HepG2 (cell line): ENCODE data around the gene ELOVL5. TPM values are rescaled to one million over a fixed set of nuclear protein-coding genes. Genes with fewer than 3 reads are reported as not detected.

Source experiments
- EEA1 ChIP-seq: sonication (generic); formaldehyde crosslinking; IDR thresholded peaks from 2 replicates; pipeline ENCODE4 v1.5.1; 2020; ENCODE audit warnings: mild to moderate bottlenecking, missing genetic modification reagents, borderline replicate concordance
- GLI4 ChIP-seq: sonication (generic); formaldehyde crosslinking; IDR thresholded peaks from 2 replicates; pipeline ENCODE4 v1.5.1; 2020; ENCODE audit warnings: missing genetic modification reagents, mild to moderate bottlenecking, moderate library complexity, borderline replicate concordance
- GZF1 ChIP-seq: sonication (generic); formaldehyde crosslinking; IDR thresholded peaks from 2 replicates; pipeline ENCODE4 v1.5.1; 2020; ENCODE audit warnings: mild to moderate bottlenecking, missing genetic modification reagents
- NFAT5 ChIP-seq: sonication (generic); formaldehyde crosslinking; IDR thresholded peaks from 2 replicates; pipeline ENCODE4 v1.4.0; 2020; ENCODE audit warnings: missing genetic modification reagents
- NR3C1 ChIP-seq: sonication (generic); formaldehyde crosslinking; IDR thresholded peaks from 2 replicates; pipeline ENCODE4 v1.4.0; 2020; ENCODE audit warnings: missing genetic modification reagents
- PRDM4 ChIP-seq: sonication (generic); formaldehyde crosslinking; IDR thresholded peaks from 2 replicates; pipeline ENCODE4 v1.9.0; 2021; ENCODE audit warnings: missing genetic modification reagents, borderline replicate concordance
- RBAK ChIP-seq: sonication (generic); formaldehyde crosslinking; IDR thresholded peaks from 2 replicates; pipeline ENCODE4 v1.5.1; 2020; ENCODE audit warnings: mild to moderate bottlenecking, missing genetic modification reagents
- SMAD3 ChIP-seq: sonication (generic); formaldehyde crosslinking; IDR thresholded peaks from 2 replicates; pipeline ENCODE4 v1.4.0; 2020; ENCODE audit warnings: missing genetic modification reagents
- YEATS2 ChIP-seq: sonication (generic); formaldehyde crosslinking; IDR thresholded peaks from 2 replicates; pipeline ENCODE4 v1.4.0; 2020; ENCODE audit warnings: missing genetic modification reagents, borderline replicate concordance
- ZFP1 ChIP-seq: IDR thresholded peaks from 2 replicates; pipeline ENCODE4 v1.6.1; 2016
- ZFP41 ChIP-seq: sonication (generic); formaldehyde crosslinking; IDR thresholded peaks from 2 replicates; pipeline ENCODE4 v1.4.0; 2020; ENCODE audit warnings: mild to moderate bottlenecking, missing genetic modification reagents, borderline replicate concordance
- ZNF619 ChIP-seq: sonication (generic); formaldehyde crosslinking; IDR thresholded peaks from 2 replicates; pipeline ENCODE4 v1.4.0; 2020; ENCODE audit warnings: mild to moderate bottlenecking, missing genetic modification reagents
- ZNF775 ChIP-seq: sonication (generic); formaldehyde crosslinking; IDR thresholded peaks from 2 replicates; pipeline ENCODE4 v1.4.0; 2020; ENCODE audit warnings: missing genetic modification reagents, mild to moderate bottlenecking, moderate library complexity, borderline replicate concordance
- polyA plus RNA-seq, 8 experiments: library from polyadenylated mRNA; depleted of rRNA in 3 of 8; stranded (reverse) in 7 of 8; unstranded in 1 of 8; fragments of >200 nt; fragmentation: Illumina TruSeq in 4 of 8; extraction: Trizol in 4 of 8; gene quantifications; 2 replicates each; pipeline versions ENCODE4 v1.2.1 to v1.2.3, GENCODE V29; 2011 to 2016; ENCODE audit warnings: low read depth in 4 of 8, missing spikeins in 1 of 8, mixed read lengths in 1 of 8; ENCODE audit not compliant: insufficient read depth in 1 of 8
- total RNA-seq, 5 experiments: library from RNA; depleted of rRNA; stranded (reverse); fragments of >200 nt; fragmentation: Illumina TruSeq; extraction: Trizol; gene quantifications; 2 replicates each; pipeline ENCODE4 v1.2.3, GENCODE V29; 2016; ENCODE audit warnings: low read depth in 1 of 5
- TF ChIP-seq, protein P1 (sequence below), 2 experiments: IDR thresholded peaks; 2 replicates each; pipeline ENCODE4 v1.6.1; 2011 to 2012; ENCODE audit warnings: low read length in 2 of 2, borderline replicate concordance in 1 of 2, low read depth in 1 of 2, mild to moderate bottlenecking in 1 of 2, moderate library complexity in 1 of 2
- TF ChIP-seq, protein P2 (sequence below): sonication (generic); formaldehyde crosslinking; IDR thresholded peaks from 2 replicates; pipeline ENCODE4 v1.4.0; 2020; ENCODE audit warnings: mild to moderate bottlenecking, missing genetic modification reagents

Gene ELOVL5
- total and polyA plus RNA-seq, 2 of the 13 experiments (the other 11 are each of a cell fraction or from before 2014, with no cell fraction given), result 50.1 to 72.4 TPM

- TF ChIP-seq EEA1 (CRISPR knock-in tag) (peak; percentile 92), ZFP41 (CRISPR knock-in tag) (no peak), GLI4 (CRISPR knock-in tag) (peak; percentile 69; the same call in 1 of the 2 replicates), PRDM4 (CRISPR knock-in tag) (no peak), SMAD3 (CRISPR knock-in tag) (no peak), RBAK (CRISPR knock-in tag) (no peak), NR3C1 (CRISPR knock-in tag) (no peak), ZNF775 (CRISPR knock-in tag) (no peak), ZNF619 (CRISPR knock-in tag) (peak; percentile 78; the same call in 1 of the 2 replicates), YEATS2 (CRISPR knock-in tag) (peak; percentile 77), GZF1 (CRISPR knock-in tag) (peak; percentile 71; the same call in 1 of the 2 replicates), ZFP1 (CRISPR knock-in tag) (peak; percentile 74; the same call in 1 of the 2 replicates), NFAT5 (peak; percentile 64; the same call in 1 of the 2 replicates)
- TF ChIP-seq, protein P1, sequence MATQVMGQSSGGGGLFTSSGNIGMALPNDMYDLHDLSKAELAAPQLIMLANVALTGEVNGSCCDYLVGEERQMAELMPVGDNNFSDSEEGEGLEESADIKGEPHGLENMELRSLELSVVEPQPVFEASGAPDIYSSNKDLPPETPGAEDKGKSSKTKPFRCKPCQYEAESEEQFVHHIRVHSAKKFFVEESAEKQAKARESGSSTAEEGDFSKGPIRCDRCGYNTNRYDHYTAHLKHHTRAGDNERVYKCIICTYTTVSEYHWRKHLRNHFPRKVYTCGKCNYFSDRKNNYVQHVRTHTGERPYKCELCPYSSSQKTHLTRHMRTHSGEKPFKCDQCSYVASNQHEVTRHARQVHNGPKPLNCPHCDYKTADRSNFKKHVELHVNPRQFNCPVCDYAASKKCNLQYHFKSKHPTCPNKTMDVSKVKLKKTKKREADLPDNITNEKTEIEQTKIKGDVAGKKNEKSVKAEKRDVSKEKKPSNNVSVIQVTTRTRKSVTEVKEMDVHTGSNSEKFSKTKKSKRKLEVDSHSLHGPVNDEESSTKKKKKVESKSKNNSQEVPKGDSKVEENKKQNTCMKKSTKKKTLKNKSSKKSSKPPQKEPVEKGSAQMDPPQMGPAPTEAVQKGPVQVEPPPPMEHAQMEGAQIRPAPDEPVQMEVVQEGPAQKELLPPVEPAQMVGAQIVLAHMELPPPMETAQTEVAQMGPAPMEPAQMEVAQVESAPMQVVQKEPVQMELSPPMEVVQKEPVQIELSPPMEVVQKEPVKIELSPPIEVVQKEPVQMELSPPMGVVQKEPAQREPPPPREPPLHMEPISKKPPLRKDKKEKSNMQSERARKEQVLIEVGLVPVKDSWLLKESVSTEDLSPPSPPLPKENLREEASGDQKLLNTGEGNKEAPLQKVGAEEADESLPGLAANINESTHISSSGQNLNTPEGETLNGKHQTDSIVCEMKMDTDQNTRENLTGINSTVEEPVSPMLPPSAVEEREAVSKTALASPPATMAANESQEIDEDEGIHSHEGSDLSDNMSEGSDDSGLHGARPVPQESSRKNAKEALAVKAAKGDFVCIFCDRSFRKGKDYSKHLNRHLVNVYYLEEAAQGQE (IDR thresholded peaks at IDR 0.05; ENCODE audit: borderline replicate concordance in 1 of 2, low read depth in 1 of 2, low read length in 2 of 2), result peak in 1 of 2 experiments; percentile 39; a peak in 2 of 4 replicates
- TF ChIP-seq, protein P2, sequence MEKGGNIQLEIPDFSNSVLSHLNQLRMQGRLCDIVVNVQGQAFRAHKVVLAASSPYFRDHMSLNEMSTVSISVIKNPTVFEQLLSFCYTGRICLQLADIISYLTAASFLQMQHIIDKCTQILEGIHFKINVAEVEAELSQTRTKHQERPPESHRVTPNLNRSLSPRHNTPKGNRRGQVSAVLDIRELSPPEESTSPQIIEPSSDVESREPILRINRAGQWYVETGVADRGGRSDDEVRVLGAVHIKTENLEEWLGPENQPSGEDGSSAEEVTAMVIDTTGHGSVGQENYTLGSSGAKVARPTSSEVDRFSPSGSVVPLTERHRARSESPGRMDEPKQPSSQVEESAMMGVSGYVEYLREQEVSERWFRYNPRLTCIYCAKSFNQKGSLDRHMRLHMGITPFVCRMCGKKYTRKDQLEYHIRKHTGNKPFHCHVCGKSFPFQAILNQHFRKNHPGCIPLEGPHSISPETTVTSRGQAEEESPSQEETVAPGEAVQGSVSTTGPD (CRISPR knock-in tag), result no peak
Observed at GRCh38 chr6:53359095-53359842, 10.5 kb upstream of the ELOVL5 start (continued).
